Lung (tissue), 16 donors: ENCODE data around the gene NLGN1. TPM values are rescaled to one million over a fixed set of nuclear protein-coding genes. Genes with fewer than 3 reads are reported as not detected.
A peak's percentile ranks its signal among the peaks of the same experiment; 100 is the strongest.
"Not testable (repeated sequence)": the region's sequence is repeated elsewhere in the genome, so short reads cannot be mapped to it uniquely, and the experiment has no call there.

Source experiments
- ATAC-seq: fragments of 200-7000 bp; cut with Tn5 transposase; one replicate; pipeline ENCODE4 v1.9.1; 2020; ENCODE audit warnings: moderate number of reproducible peaks; ENCODE audit not compliant: insufficient read depth, low FRiP score
- DNase-seq, 3 donors: peaks; one replicate each; pipeline ENCODE4 v3.0.0-alpha.2; 2013 to 2017
- H3K27ac ChIP-seq, 2 donors: one replicate each; pipeline ENCODE4 v1.5.1; 2013; ENCODE audit warnings: mild to moderate bottlenecking in 2 of 2, moderate library complexity in 2 of 2, control low read depth in 1 of 2, inconsistent platforms in 1 of 2, low read depth in 1 of 2, low read length in 1 of 2
- H3K27me3 ChIP-seq, 3 donors: one replicate each; pipeline ENCODE4 v1.5.1; 2013; ENCODE audit warnings: low read length in 2 of 3; ENCODE audit not compliant: control insufficient read depth in 3 of 3, insufficient read depth in 3 of 3
- H3K36me3 ChIP-seq, 4 donors: one replicate each; pipeline ENCODE4 v1.5.1; 2013; ENCODE audit warnings: low read length in 4 of 4, mild to moderate bottlenecking in 1 of 4, moderate library complexity in 1 of 4; ENCODE audit not compliant: control insufficient read depth in 4 of 4, insufficient read depth in 4 of 4
- H3K4me1 ChIP-seq, 5 donors: one replicate each; pipeline ENCODE4 v1.5.1; 2013; ENCODE audit warnings: low read length in 5 of 5, mild to moderate bottlenecking in 2 of 5, moderate library complexity in 1 of 5; ENCODE audit not compliant: control insufficient read depth in 5 of 5, insufficient read depth in 5 of 5
- H3K4me3 ChIP-seq: one replicate; pipeline ENCODE4 v1.5.1; 2013; ENCODE audit warnings: mild to moderate bottlenecking, control low read depth, moderate library complexity
- H3K9ac ChIP-seq, 2 donors: one replicate each; pipeline ENCODE4 v1.5.1; 2013; ENCODE audit warnings: low read length in 2 of 2, control low read depth in 1 of 2; ENCODE audit not compliant: insufficient read depth in 1 of 2
- H3K9me3 ChIP-seq, 4 donors: one replicate each; pipeline ENCODE4 v1.5.1; 2013; ENCODE audit warnings: low read length in 3 of 4, mild to moderate bottlenecking in 1 of 4, moderate library complexity in 1 of 4; ENCODE audit not compliant: control insufficient read depth in 4 of 4, insufficient read depth in 3 of 4
- CTCF ChIP-seq: IDR thresholded peaks from 2 replicates; pipeline ENCODE4 v1.5.1; 2012; ENCODE audit warnings: mild to moderate bottlenecking; ENCODE audit errors: control extremely low read depth, extremely low read depth
- WGBS, 2 donors: extraction: QIAGEN DNeasy Blood & Tissue Kit; methylation state at CpG; one replicate each; pipeline ENCODE4 v1.1.7; 2013; 5-methylcytosine and 5-hydroxymethylcytosine counted together
- long read RNA-seq, 5 donors: transcript quantifications; one replicate each; lab custom pipeline, GENCODE V29; 2026
- polyA plus RNA-seq, 2 donors: library from polyadenylated mRNA; stranded (reverse); fragments of 200-250 nt; gene quantifications; one replicate each; pipeline ENCODE4 v1.2.1, GENCODE V29; 2013
- total RNA-seq, 2 donors: library from RNA; depleted of rRNA in 1 of 2; stranded (reverse); fragments of >200 nt in 1 of 2; gene quantifications; one replicate each; pipeline ENCODE4 v1.2.1, GENCODE V29; 2014 to 2021
- donor health status: control.
- donor health status: control.
- donor health status: Bipolar disorder and iron deficiency.
- donor health status: healthy.
- donor health status: DM: yes; HTN: yes; CAD: no.

Gene NLGN1
- total RNA-seq = 10 to 100 TPM in 1 of 2 donors, 1 to 10 TPM in 1; 3.4 to 22.2 TPM
- polyA plus RNA-seq = under 1 TPM; 0.24 to 0.33 TPM
- long read RNA-seq, donor 1, partial matches to known transcripts = 0 of 1 reads
- long read RNA-seq, donor 1, other reads (novel, unspliced or antisense) = 0 of 1 reads
- long read RNA-seq, donor 2 = 0 reads
- long read RNA-seq, donor 3, partial matches to known transcripts = 0 of 1 reads
- long read RNA-seq, donor 3, other reads (novel, unspliced or antisense) = 0 of 1 reads
- long read RNA-seq, donor 4, partial matches to known transcripts = 0 of 4 reads
- long read RNA-seq, donor 4, other reads (novel, unspliced or antisense) = 0 of 4 reads
- long read RNA-seq, donor 5, partial matches to known transcripts = 0 of 3 reads
- long read RNA-seq, donor 5, other reads (novel, unspliced or antisense) = 0 of 3 reads

GRCh38 chr3:173397161-173398110 is at the start of gene NLGN1:
Gene NLGN1, plus strand, starts transcription at chr3:173397744.
- peak within 1 kb of the TSS; percentile 11 to 85 for H3K27ac ChIP-seq
- peaks cover 0 to 2% (median 0%) of the 10 kb centered on the region in 3 donors for H3K27me3 ChIP-seq
- H3K9me3 ChIP-seq = peaks cover 0 to 2% (median 0%) of the 10 kb centered on the region in 4 donors
- WGBS, 2 donors = 0 to 2% methylated on average over 69 to 70 of the region's 70 CpGs
- H3K4me3 ChIP-seq = peak within 1 kb of the TSS; percentile 20
- ATAC-seq = peak; percentile 42
- H3K4me1 ChIP-seq = peaks cover 2 to 38% (median 6%) of the 10 kb centered on the region in 5 donors
- H3K36me3 ChIP-seq = peaks cover 0 to 3% (median 0%) of the 10 kb centered on the region in 4 donors
- peak; percentile 89 to 93 (median 91) for DNase-seq
- no peak for TF ChIP-seq CTCF
- H3K9ac ChIP-seq = peak within 1 kb of the TSS; percentile 50 to 92

GRCh38 chr3:173351886-173352285 is 45.7 kb upstream of the NLGN1 start:
- no peak overlapping the region for H3K4me3 ChIP-seq
- no peak for ATAC-seq
- no peaks in the 10 kb centered on the region for H3K36me3 ChIP-seq
- H3K27me3 ChIP-seq = no peaks in the 10 kb centered on the region
- H3K9me3 ChIP-seq = peaks cover 0 to 7% (median 3%) of the 10 kb centered on the region in 4 donors
- no peak for TF ChIP-seq CTCF
- H3K9ac ChIP-seq = no peak overlapping the region
- DNase-seq = no peak
- no peak overlapping the region for H3K27ac ChIP-seq
- H3K4me1 ChIP-seq = no peaks in the 10 kb centered on the region

GRCh38 chr3:173353137-173353536 is 44.4 kb upstream of the NLGN1 start:
- H3K27me3 ChIP-seq, H3K4me3 ChIP-seq, H3K36me3 ChIP-seq, H3K27ac ChIP-seq, DNase-seq, ATAC-seq, H3K4me1 ChIP-seq, H3K9me3 ChIP-seq, H3K9ac ChIP-seq: not testable (repeated sequence)
- WGBS, 2 donors = 65 to 80% methylated on average over 2 of the region's 2 CpGs

GRCh38 chr3:173354124-173354523 is 43.4 kb upstream of the NLGN1 start:
- Histone ChIP-seq H3K9me3 (peaks cover 0 to 7% (median 3%) of the 10 kb centered on the region in 4 donors), H3K4me1 (no peaks in the 10 kb centered on the region), H3K9ac (no peak overlapping the region), H3K4me3 (no peak overlapping the region), H3K36me3 (no peaks in the 10 kb centered on the region), H3K27me3 (no peaks in the 10 kb centered on the region), H3K27ac (no peak overlapping the region)
- DNase-seq = no peak
- 58 to 60% methylated on average over 5 of the region's 5 CpGs for WGBS, 2 donors
- ATAC-seq = no peak
- no peak for TF ChIP-seq CTCF
